Stimulated activated CD8-positive, alpha-beta memory T cell treated with anti-CD3 and anti-CD28 coated beads, Interleukin-2, amount 100 ng/mL, for 48 hours (primary cell): ENCODE data around the gene JAKMIP1.
A peak's percentile ranks its signal among the peaks of the same experiment; 100 is the strongest.

Experiments
- DNase-seq, 2 donors: peaks; one replicate each; pipeline ENCODE4 v3.0.0-alpha.2; 2020; ENCODE audit warnings: low read depth in 2 of 2

JAKMIP1 gene

DNA sequence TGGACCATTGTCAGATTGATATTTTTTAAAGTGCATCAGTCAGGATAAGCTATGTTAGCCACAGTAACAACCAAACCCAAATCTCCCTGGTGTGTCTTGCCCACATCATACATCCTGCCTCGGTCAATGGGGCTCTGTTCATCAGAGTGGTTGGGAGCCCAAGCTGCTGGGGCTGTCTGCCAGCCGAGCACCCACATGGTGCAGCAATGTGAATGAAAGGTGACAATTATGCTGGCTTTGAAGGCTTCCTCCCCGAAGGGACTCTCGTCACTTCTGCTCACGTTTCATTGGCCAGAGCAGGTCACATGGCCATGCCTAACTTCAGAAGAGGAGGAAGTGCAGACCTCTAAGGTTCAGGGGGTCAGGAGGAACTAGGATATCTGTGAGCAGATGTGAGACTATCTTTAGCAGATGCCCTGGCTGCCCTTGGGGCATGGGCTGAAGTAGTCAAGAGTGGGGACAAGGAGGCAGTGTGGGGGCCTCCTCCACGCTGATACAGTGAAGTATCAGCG, 1.3 kb upstream of the JAKMIP1 start:
- DNase-seq: no peak

- DNase-seq: no peak
Observed at GRCh38 chr4:6200922-6201362, 593 bp upstream of the JAKMIP1 start.

- peak in 1 of 2 donors; percentile 36 for DNase-seq
Observed at GRCh38 chr4:6199422-6199921, 877 bp downstream of the JAKMIP1 start.

- peak in 1 of 2 donors; percentile 19 for DNase-seq
Observed at GRCh38 chr4:6198768-6199421, 1.5 kb downstream of the JAKMIP1 start.

DNA sequence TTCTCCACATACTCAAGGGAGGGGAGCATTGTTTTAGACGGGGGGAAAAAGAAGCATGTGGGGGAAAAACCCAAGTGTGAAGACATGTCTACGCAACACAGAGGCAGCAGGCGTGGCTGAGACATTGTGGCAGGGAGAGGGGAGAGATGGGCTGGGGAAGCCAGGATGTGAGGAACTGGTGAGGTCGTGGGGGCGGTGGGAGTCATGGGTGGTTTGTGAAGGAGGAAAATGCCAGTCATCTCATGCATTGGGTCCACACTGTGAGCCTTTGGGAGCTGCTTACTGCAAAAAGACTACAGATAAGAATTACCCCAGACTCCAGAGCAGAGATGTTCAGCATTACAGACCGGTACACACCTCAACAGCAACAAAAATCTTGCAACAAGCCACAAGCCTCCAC, 2.1 kb downstream of the JAKMIP1 start:
- peak; percentile 60 to 70 for DNase-seq

DNA sequence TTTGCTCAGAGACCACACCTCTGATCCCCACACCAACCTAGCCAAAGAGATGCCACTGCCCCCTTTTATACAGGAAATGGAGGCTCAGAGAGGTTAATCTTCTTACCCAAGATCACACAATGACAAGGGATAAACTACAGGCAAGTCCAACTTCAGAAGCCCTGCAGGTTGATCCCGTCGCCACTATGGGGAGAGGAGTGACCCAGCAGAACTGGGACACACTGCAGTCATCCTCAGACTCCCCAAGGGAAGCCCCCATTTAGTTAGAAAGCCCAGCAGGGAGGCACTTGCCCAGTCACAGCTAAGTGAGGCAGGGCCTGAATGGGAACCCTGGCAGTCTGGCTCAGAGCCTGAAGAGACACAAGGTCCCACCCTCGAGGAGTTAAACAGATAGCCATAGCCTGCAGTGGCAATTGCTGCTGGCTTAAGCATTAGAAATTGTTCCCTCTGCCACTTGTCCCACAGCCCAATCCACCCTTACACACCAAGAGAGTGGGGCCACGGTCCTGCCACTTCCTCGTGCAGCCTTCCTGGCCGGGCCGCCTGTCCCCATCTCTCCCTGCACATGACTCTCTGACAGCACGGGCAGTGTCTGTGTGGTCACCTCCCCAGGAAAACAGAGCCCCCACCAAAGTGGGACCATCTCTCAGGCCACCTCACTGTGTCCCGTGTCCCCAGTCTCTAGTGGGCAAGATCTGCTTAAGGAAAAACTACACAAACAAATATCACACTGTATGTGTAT, 2.7 kb downstream of the JAKMIP1 start:
- DNase-seq: no peak

GRCh38 chr4:6196871-6197270, 3.5 kb downstream of the JAKMIP1 start:
- no peak for DNase-seq

DNA sequence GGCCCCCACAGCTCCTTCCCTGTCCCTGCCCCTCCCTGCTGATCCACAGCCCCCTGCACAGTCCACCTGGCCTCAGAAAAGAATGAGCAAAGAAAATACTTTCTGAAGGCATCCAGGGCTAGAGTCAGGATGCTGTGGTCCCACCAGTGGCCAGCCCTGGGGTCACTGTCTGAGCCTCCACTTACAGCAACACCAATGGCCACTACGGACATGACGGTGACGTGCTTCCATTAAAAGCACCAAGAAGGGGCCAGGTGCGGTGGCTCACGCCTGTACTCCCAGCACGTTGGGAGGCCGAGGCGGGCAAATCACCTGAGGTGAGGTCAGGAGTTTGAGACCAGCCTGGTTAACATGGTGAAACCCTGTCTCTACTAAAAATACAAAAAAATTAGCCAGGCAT, 4.0 kb downstream of the JAKMIP1 start:
- DNase-seq: no peak

- no peak for DNase-seq
Observed at GRCh38 chr4:6195602-6196319, 4.6 kb downstream of the JAKMIP1 start.

DNA sequence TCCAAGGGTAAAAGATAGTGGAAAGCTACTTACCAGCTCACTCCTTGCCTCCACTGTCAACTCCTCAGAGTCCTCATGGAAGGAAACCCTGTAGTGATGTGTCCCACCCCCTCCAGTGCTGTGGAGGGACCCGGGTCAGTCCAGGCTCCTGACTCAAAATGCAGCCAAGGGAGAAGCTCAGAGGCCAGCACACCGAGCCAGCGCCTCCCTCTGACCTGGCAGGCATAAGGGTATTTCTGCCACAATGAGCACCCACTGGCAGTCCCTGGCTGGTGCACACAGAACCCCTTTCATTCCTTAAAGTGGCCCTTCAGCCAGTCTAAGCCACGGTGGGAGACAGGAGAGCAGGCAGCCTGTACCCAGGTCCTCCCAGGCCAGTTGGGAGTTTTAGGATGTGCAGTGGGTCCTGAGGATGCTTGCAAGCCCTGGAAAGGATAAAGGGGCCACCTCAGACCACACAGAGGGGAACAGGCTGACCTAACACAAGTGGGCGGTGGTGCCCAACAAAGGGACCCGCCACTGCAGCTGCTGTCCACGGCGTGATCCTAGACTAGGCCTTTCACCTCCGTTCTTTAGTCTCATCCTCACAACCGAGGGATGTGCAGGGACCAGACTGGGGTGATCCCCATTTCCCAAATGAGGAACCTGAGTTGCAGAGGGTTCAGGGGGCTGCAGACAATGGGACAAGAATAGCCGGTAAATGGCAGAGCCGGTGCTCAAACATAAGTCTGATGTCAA, 5.7 kb downstream of the JAKMIP1 start:
- DNase-seq: no peak

DNA sequence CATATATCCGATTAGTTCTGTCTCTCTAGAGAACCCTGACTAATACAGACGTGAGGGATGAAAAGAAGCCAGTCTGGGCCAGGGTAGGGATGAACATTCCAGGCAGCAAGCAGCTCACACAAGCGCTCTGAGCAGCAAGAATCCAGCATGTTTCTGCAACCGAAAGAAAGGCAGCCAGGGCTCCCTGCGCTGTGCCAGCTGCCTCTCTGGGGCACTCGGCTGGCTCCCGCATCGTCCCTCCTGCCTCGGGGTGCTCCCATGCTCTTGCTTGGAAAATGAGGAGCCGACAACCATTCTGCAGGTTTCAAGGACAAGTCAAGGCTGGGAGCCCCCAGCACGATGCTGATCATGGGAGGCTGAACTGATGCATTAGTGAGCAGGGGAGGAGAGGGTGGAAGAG, 7.0 kb downstream of the JAKMIP1 start:
- DNase-seq: no peak

GRCh38 chr4:6192245-6192644, 8.1 kb downstream of the JAKMIP1 start:
- DNase-seq: no peak

DNA sequence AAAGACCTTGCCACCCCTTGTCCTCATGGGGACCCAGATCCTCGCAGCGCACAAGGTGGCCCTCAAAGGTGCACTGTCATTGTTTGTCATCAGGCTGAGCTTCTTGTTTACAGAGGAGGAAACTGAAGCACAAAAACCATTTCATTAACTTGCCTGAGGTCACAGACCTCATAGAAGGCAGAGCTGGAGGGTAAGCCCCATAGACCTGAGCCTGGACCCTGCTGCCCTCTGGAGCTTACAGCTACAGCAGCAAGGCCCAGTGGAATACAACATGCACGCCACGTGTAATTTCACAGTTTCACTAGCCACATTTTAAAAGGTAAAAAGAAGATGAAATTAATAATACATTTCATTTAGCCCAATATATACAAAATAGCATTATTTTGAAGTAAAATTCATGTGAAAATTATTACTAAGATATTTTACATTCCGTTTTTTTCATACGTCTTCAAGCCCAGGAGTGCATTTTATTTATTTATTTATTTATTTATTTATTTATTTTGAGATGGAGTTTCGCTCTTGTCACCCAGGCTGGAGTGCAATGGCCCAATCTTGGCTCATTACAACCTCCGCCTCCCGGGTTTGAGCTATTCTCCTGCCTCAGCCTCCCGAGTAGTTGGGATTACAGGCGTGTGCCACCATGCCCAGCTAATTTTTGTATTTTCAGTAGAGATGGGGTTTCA, 8.8 kb downstream of the JAKMIP1 start:
- DNase-seq: no peak

DNA sequence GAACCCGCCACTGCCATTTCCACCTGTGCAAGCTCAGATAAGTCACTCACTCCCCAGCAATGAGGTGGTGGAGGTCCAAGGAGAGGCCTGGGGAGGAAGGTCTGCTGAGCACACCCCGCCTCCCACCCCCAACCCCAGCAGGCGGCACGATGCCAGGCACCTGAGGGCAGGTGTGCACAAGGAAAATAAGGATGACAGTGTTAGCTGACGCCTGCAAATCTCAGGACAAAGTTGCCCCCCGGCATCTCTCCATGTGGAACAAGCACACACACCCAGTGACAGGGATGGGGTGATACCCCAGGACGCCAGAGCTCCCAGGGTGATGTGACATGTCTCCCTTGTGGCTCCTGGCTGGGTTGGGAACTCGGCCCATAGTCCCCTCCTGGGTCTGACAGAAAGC, 9.9 kb downstream of the JAKMIP1 start:
- DNase-seq: no peak

GRCh38 chr4:6189511-6189910, 10.8 kb downstream of the JAKMIP1 start:
- no peak for DNase-seq

DNA sequence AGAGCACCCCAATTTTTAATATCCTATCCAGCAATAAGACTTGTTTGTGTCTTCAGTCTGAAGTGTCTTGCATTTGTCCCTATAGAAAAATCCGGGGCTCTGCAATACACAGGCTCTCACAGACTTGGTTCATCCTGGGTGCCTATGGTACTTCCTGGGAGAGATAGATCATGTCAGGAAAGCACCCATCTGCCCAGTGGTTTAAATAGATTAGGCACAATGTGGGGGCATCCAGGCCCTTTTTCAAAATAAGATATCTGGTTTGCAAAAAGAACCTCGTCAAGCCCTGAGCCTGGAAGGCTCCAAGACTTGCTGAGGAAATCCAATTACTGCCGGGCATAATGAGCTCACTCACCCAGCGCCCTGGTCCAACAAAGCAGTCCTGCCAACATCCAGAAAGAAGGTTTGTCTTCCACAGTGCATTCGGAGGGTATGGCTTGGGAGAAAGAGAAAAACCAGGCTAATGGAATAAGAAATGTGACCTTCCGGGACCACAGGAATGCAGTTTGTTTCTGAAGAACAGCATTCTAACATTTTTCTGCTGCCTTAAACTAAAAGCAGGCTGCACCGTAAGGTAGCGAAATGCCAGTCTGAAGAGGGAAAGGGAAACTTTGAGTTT, 11.6 kb downstream of the JAKMIP1 start:
- DNase-seq: no peak

DNA sequence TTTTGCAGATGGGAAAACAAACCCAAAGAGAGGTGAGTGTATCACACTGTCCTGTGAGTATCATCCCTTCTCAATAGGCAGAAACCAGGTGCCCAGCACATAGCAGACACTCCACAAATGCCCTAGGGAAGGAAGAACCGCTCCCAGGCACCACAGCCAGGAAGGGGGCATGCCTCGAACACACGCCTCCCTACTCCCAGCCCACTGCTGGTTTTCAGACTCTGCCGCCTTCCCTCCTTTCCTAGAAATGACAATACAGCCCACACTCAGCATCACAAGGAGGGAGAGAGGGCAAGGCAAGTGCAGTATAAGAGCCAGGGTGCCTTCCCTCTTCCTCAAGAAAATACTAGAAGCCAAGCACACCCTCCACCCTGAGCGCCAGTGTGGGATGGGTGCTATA, 16.2 kb downstream of the JAKMIP1 start:
- no peak for DNase-seq

DNA sequence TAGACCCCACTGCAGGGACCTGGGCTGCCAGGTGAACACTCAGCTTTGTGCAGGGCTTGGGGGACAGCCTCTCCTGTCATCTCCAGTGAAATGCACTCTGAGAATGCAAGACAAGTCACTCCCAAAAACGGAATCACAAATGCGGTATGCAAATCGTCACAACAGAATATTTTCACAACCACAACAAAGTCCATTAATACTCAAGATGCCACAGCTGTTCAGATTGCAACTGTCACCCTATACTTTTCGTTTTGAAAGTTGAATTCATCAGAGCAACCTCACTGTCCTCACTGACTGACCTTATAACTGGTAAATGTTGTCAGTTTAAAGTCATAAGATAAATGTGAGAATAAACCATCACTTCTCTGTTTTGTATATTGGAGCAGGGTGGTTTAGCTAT, 16.6 kb downstream of the JAKMIP1 start:
- DNase-seq: no peak

GRCh38 chr4:6182376-6183280, 17.7 kb downstream of the JAKMIP1 start:
- no peak for DNase-seq
